Mesenchymal stem cell (in vitro differentiated cells and primary cell): Measurements from ENCODE around the gene TAF3.

Experiments
- DNase-seq: peaks from one replicate; pipeline ENCODE4 v3.0.0-alpha.2; 2013
- H2AFZ ChIP-seq: one replicate; pipeline ENCODE4 v1.6.1; 2013; ENCODE audit warnings: low read depth, mild to moderate bottlenecking, control low read depth, inconsistent platforms, low read length, moderate library complexity
- H2AK5ac ChIP-seq: 2 replicates; pipeline ENCODE4 v1.6.1; 2013; ENCODE audit warnings: low read length, moderate library complexity, mild to moderate bottlenecking, inconsistent platforms; ENCODE audit not compliant: severe bottlenecking
- H2BK120ac ChIP-seq: one replicate; pipeline ENCODE4 v1.6.1; 2013; ENCODE audit warnings: low read depth, mild to moderate bottlenecking, inconsistent platforms, low read length, moderate library complexity
- H2BK12ac ChIP-seq, 2 experiments: one replicate each; pipeline ENCODE4 v1.6.1; 2013; ENCODE audit warnings: inconsistent platforms in 2 of 2, low read length in 2 of 2, mild to moderate bottlenecking in 2 of 2, moderate library complexity in 2 of 2, control low read depth in 1 of 2
- H2BK15ac ChIP-seq: one replicate; pipeline ENCODE4 v1.6.1; 2013; ENCODE audit warnings: mild to moderate bottlenecking, low read depth, inconsistent platforms; ENCODE audit not compliant: poor library complexity, severe bottlenecking
- H2BK5ac ChIP-seq: 2 replicates; pipeline ENCODE4 v1.6.1; 2013; ENCODE audit warnings: low read depth, mild to moderate bottlenecking, low read length, control low read depth, inconsistent platforms; ENCODE audit not compliant: poor library complexity, severe bottlenecking
- H3K14ac ChIP-seq, 2 experiments: one replicate each; pipeline ENCODE4 v1.6.1; 2013; ENCODE audit warnings: inconsistent platforms in 2 of 2, low read length in 2 of 2, control low read depth in 1 of 2, mild to moderate bottlenecking in 1 of 2, moderate library complexity in 1 of 2
- H3K18ac ChIP-seq, 2 experiments: one replicate each; pipeline ENCODE4 v1.6.1; 2013; ENCODE audit warnings: inconsistent platforms in 2 of 2, low read length in 2 of 2, control low read depth in 1 of 2, low read depth in 1 of 2, mild to moderate bottlenecking in 1 of 2
- H3K23ac ChIP-seq, 2 experiments: one replicate each; pipeline ENCODE4 v1.6.1; 2013; ENCODE audit warnings: inconsistent platforms in 2 of 2, low read length in 2 of 2, mild to moderate bottlenecking in 2 of 2, moderate library complexity in 2 of 2, control low read depth in 1 of 2
- H3K27ac ChIP-seq: 2 replicates; pipeline ENCODE4 v1.5.1; 2013; ENCODE audit warnings: mild to moderate bottlenecking, moderate library complexity, low read length, control low read depth, inconsistent platforms; ENCODE audit not compliant: poor library complexity, severe bottlenecking
- H3K27me3 ChIP-seq, 2 experiments: 2 replicates each; pipeline versions ENCODE4 v1.6.1 to v1.7.0; 2013; ENCODE audit warnings: low read length in 2 of 2, mild to moderate bottlenecking in 2 of 2, moderate library complexity in 2 of 2, control low read depth in 1 of 2, inconsistent platforms in 1 of 2; ENCODE audit not compliant: control insufficient read depth in 1 of 2, insufficient read depth in 1 of 2
- H3K36me3 ChIP-seq, 2 experiments: 2 replicates each; pipeline versions ENCODE4 v1.6.1 to v1.7.0; 2013; ENCODE audit warnings: low read length in 2 of 2, control low read depth in 1 of 2, inconsistent platforms in 1 of 2, low read depth in 1 of 2, mild to moderate bottlenecking in 1 of 2; ENCODE audit not compliant: insufficient read depth in 2 of 2, control insufficient read depth in 1 of 2
- H3K4ac ChIP-seq, 2 experiments: one replicate each; pipeline ENCODE4 v1.6.1; 2013; ENCODE audit warnings: inconsistent platforms in 2 of 2, low read length in 2 of 2, mild to moderate bottlenecking in 2 of 2, moderate library complexity in 2 of 2, control low read depth in 1 of 2, low read depth in 1 of 2
- H3K4me1 ChIP-seq: 2 replicates; pipeline ENCODE4 v1.6.1; 2013; ENCODE audit warnings: low read depth, low read length, control low read depth; ENCODE audit not compliant: control insufficient read depth, insufficient read depth
- H3K4me2 ChIP-seq: 2 replicates; pipeline ENCODE4 v1.6.1; 2013; ENCODE audit warnings: low read length, mild to moderate bottlenecking, inconsistent platforms; ENCODE audit not compliant: poor library complexity, severe bottlenecking
- H3K4me3 ChIP-seq, 2 experiments: 2 replicates each; pipeline versions ENCODE4 v1.5.1 to v1.7.0; 2013; ENCODE audit warnings: low read length in 2 of 2, mild to moderate bottlenecking in 2 of 2, control low read depth in 1 of 2, low read depth in 1 of 2; ENCODE audit not compliant: insufficient read depth in 1 of 2
- H3K79me1 ChIP-seq: replicated peaks from 2 replicates; pipeline ENCODE4 v1.6.1; 2013; ENCODE audit warnings: mild to moderate bottlenecking, control low read depth, low read length, inconsistent platforms; ENCODE audit not compliant: poor library complexity, severe bottlenecking
- H3K9ac ChIP-seq: 2 replicates; pipeline ENCODE4 v1.7.0; 2013; ENCODE audit warnings: mild to moderate bottlenecking, low read length, moderate library complexity
- H3K9me3 ChIP-seq: 2 replicates; pipeline ENCODE4 v1.7.0; 2013; ENCODE audit warnings: mild to moderate bottlenecking, low read length; ENCODE audit not compliant: control insufficient read depth
- H4K8ac ChIP-seq: one replicate; pipeline ENCODE4 v1.6.1; 2013; ENCODE audit warnings: inconsistent platforms, mild to moderate bottlenecking, low read length, moderate library complexity
- H4K91ac ChIP-seq: one replicate; pipeline ENCODE4 v1.6.1; 2013; ENCODE audit warnings: mild to moderate bottlenecking, low read length, inconsistent platforms
- WGBS: methylation state at CpG from one replicate; pipeline ENCODE4 v1.1.7; 2013; ENCODE audit warnings: mixed read lengths; 5-methylcytosine and 5-hydroxymethylcytosine counted together

TAF3 gene

DNA sequence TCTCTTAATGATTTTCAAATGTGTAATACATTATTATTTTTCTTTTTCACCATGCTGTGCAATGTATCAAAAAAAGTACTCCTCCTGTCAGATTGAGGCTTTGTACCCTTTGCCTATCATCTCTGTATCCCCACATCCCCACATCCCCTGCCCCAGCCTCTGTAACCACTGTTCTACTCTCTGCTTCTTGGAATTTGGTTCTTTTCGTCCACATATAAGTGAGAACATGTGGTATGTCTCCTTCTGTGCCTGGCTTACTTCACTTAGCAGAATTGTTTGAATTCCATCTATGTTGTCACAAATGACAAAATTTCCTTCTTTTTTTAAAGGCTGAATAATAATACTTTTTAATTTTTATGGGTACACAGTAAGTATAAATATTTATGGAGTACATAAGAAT is 13.8 kb downstream of the TAF3 start:
- Histone ChIP-seq H2AK5ac (no peak overlapping the region), H3K9ac (no peak overlapping the region), H4K91ac (no peak overlapping the region), H3K79me1 (peaks cover 43% of the 10 kb centered on the region), H3K4ac (no peak overlapping the region), H4K8ac (no peak overlapping the region), H2BK120ac (no peak overlapping the region), H3K4me2 (no peak overlapping the region), H2BK5ac (no peak overlapping the region), H3K18ac (no peak overlapping the region), H3K23ac (no peak overlapping the region), H3K36me3 (peaks cover 0 to 8% of the 10 kb centered on the region in 2 experiments), H2AFZ (no peak overlapping the region), H2BK15ac (no peak overlapping the region), H3K9me3 (no peaks in the 10 kb centered on the region), H2BK12ac (no peak overlapping the region), H3K4me1 (peaks cover 2% of the 10 kb centered on the region), H3K4me3 (no peak overlapping the region), H3K14ac (no peak overlapping the region), H3K27me3 (no peaks in the 10 kb centered on the region), H3K27ac (no peak overlapping the region)
- no CpG with 5 or more reads among the region's 1 CpG for WGBS
- DNase-seq: no peak

DNA sequence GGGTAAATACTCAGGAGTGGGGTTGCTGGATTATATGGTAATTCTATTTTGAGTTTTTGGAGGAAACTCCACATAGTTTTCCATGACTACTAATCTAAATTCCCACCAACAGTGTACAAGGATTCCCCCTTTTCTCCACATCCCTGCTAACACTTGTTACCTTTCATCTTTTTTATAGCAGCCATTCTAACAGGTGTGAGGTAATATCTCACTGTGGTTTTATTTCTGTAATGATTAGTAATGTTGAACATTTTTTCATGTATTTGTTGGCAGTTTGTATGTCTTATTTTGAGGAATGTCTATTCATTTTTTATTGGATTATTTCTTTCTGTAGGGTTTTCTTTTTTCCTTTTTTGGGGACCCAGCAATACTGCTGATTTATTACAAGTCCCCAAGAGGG is 14.9 kb downstream of the TAF3 start:
- Histone ChIP-seq H4K91ac (no peak overlapping the region), H3K36me3 (peaks cover 0 to 8% of the 10 kb centered on the region in 2 experiments), H3K4me2 (no peak overlapping the region), H3K14ac (no peak overlapping the region), H3K79me1 (peaks cover 47% of the 10 kb centered on the region), H2BK120ac (no peak overlapping the region), H3K4ac (no peak overlapping the region), H3K18ac (no peak overlapping the region), H3K9ac (no peak overlapping the region), H3K4me1 (peaks cover 2% of the 10 kb centered on the region), H3K23ac (no peak overlapping the region), H2BK15ac (no peak overlapping the region), H3K27me3 (no peaks in the 10 kb centered on the region), H3K27ac (no peak overlapping the region), H3K4me3 (no peak overlapping the region), H2AK5ac (no peak overlapping the region), H2BK12ac (no peak overlapping the region), H4K8ac (no peak overlapping the region), H3K9me3 (no peaks in the 10 kb centered on the region), H2AFZ (no peak overlapping the region), H2BK5ac (no peak overlapping the region)
- DNase-seq: no peak

- no peak overlapping the region for H3K4me2 ChIP-seq
- H3K4me1 ChIP-seq: peaks cover 2% of the 10 kb centered on the region
- no peak overlapping the region for H3K4me3 ChIP-seq
- no peak overlapping the region for H2BK15ac ChIP-seq
- no peak overlapping the region for H2AFZ ChIP-seq
- no peak overlapping the region for H2BK5ac ChIP-seq
- H3K23ac ChIP-seq: no peak overlapping the region
- no peak overlapping the region for H2BK12ac ChIP-seq
- no peak overlapping the region for H2BK120ac ChIP-seq
- DNase-seq: no peak
- peaks cover 0 to 8% of the 10 kb centered on the region in 2 experiments for H3K36me3 ChIP-seq
- WGBS: no CpG with 5 or more reads among the region's 3 CpGs
- no peak overlapping the region for H4K8ac ChIP-seq
- H2AK5ac ChIP-seq: no peak overlapping the region
- H3K79me1 ChIP-seq: peaks cover 44% of the 10 kb centered on the region
- H3K14ac ChIP-seq: no peak overlapping the region
- no peak overlapping the region for H3K4ac ChIP-seq
- H3K27me3 ChIP-seq: no peaks in the 10 kb centered on the region
- H3K18ac ChIP-seq: no peak overlapping the region
- no peaks in the 10 kb centered on the region for H3K9me3 ChIP-seq
- no peak overlapping the region for H3K9ac ChIP-seq
- no peak overlapping the region for H4K91ac ChIP-seq
- H3K27ac ChIP-seq: no peak overlapping the region
These were observed 16.0 kb downstream of the TAF3 start for GRCh38 chr10:7834262-7834661.

GRCh38 chr10:7836571-7836970 is 18.3 kb downstream of the TAF3 start:
- Histone ChIP-seq H2BK120ac (no peak overlapping the region), H3K23ac (no peak overlapping the region), H3K36me3 (peaks cover 0 to 8% of the 10 kb centered on the region in 2 experiments), H4K91ac (no peak overlapping the region), H3K4me2 (no peak overlapping the region), H3K4ac (no peak overlapping the region), H2BK5ac (no peak overlapping the region), H2AFZ (no peak overlapping the region), H3K4me1 (peaks cover 2% of the 10 kb centered on the region), H3K9me3 (no peaks in the 10 kb centered on the region), H3K27ac (no peak overlapping the region), H2AK5ac (no peak overlapping the region), H2BK12ac (no peak overlapping the region), H3K79me1 (peaks cover 39% of the 10 kb centered on the region), H3K27me3 (no peaks in the 10 kb centered on the region), H3K4me3 (no peak overlapping the region), H3K14ac (no peak overlapping the region), H3K18ac (no peak overlapping the region), H4K8ac (no peak overlapping the region), H3K9ac (no peak overlapping the region), H2BK15ac (no peak overlapping the region)
- no peak for DNase-seq
- WGBS: over 99% methylated on average over 2 of the region's 2 CpGs
